HepG2 (cell line): ENCODE data around the gene RTN4. TPM values are rescaled to one million over a fixed set of nuclear protein-coding genes. Genes with fewer than 3 reads are reported as not detected.
A peak's percentile ranks its signal among the peaks of the same experiment; 100 is the strongest.

Experiments used
- AKAP8 ChIP-seq: sonication (generic); formaldehyde crosslinking; IDR thresholded peaks from 2 replicates; pipeline ENCODE4 v1.5.1; 2020; ENCODE audit warnings: mild to moderate bottlenecking, missing genetic modification reagents
- ARID5B ChIP-seq: IDR thresholded peaks from 2 replicates; pipeline ENCODE4 v1.4.0; 2020; ENCODE audit warnings: mild to moderate bottlenecking, missing genetic modification reagents
- EZH2 ChIP-seq: conservative IDR thresholded peaks from 2 replicates; pipeline ENCODE4 v1.6.1; 2012; ENCODE audit warnings: mild to moderate bottlenecking, low read depth, low read length, moderate library complexity
- KDM1A ChIP-seq: IDR thresholded peaks from 2 replicates; pipeline ENCODE4 v1.6.1; 2016; ENCODE audit warnings: missing compliant biosample characterization
- NFE2L2 ChIP-seq: fragments of 150-350 bp; IDR thresholded peaks from 2 replicates; pipeline ENCODE4 v1.6.1; 2014; ENCODE audit warnings: low read length
- PCBP2 ChIP-seq: fragments of 200-400 bp; formaldehyde crosslinking; optimal IDR thresholded peaks from 2 replicates; pipeline ENCODE3; 2018; ENCODE audit warnings: low read length, low read depth; ENCODE audit not compliant: poor library complexity, severe bottlenecking
- SP140L ChIP-seq: sonication (generic); formaldehyde crosslinking; IDR thresholded peaks from 2 replicates; pipeline ENCODE4 v1.4.0; 2020; ENCODE audit warnings: missing genetic modification reagents, borderline replicate concordance
- ZFP90 ChIP-seq: sonication (generic); formaldehyde crosslinking; IDR thresholded peaks from 2 replicates; pipeline ENCODE4 v1.8.0; 2022; ENCODE audit warnings: missing genetic modification reagents, mild to moderate bottlenecking, inconsistent platforms, borderline replicate concordance
- ZFX ChIP-seq: sonication (generic); formaldehyde crosslinking; IDR thresholded peaks from 2 replicates; pipeline ENCODE4 v1.4.0; 2020; ENCODE audit warnings: mild to moderate bottlenecking, low read depth, missing genetic modification reagents, moderate library complexity
- ZNF275 ChIP-seq: sonication (generic); formaldehyde crosslinking; IDR thresholded peaks from 2 replicates; pipeline ENCODE4 v1.8.0; 2022; ENCODE audit warnings: missing genetic modification reagents, mild to moderate bottlenecking, inconsistent platforms, borderline replicate concordance
- ZNF350 ChIP-seq: sonication (generic); formaldehyde crosslinking; IDR thresholded peaks from 2 replicates; pipeline ENCODE4 v1.4.0; 2020; ENCODE audit warnings: mild to moderate bottlenecking, low read depth, missing genetic modification reagents, borderline replicate concordance
- ZNF354B ChIP-seq: sonication (generic); formaldehyde crosslinking; IDR thresholded peaks from 2 replicates; pipeline ENCODE4 v1.8.0; 2022; ENCODE audit warnings: mild to moderate bottlenecking, missing genetic modification reagents
- ZNF430 ChIP-seq: sonication (generic); formaldehyde crosslinking; IDR thresholded peaks from 2 replicates; pipeline ENCODE4 v1.9.0; 2021; ENCODE audit warnings: mild to moderate bottlenecking, missing genetic modification reagents
- ZNF563 ChIP-seq: sonication (generic); formaldehyde crosslinking; IDR thresholded peaks from 2 replicates; pipeline ENCODE4 v1.8.0; 2022; ENCODE audit warnings: mild to moderate bottlenecking, moderate library complexity, missing genetic modification reagents
- ZNF574 ChIP-seq: sonication (generic); formaldehyde crosslinking; IDR thresholded peaks from 2 replicates; pipeline ENCODE4 v1.4.0; 2020; ENCODE audit warnings: missing genetic modification reagents
- ZNF75D ChIP-seq: sonication (generic); formaldehyde crosslinking; IDR thresholded peaks from 2 replicates; pipeline ENCODE4 v1.8.1; 2023; ENCODE audit warnings: missing genetic modification reagents, mild to moderate bottlenecking, borderline replicate concordance
- ZNF777 ChIP-seq: sonication (generic); formaldehyde crosslinking; IDR thresholded peaks from 2 replicates; pipeline ENCODE4 v1.4.0; 2020; ENCODE audit warnings: missing genetic modification reagents
- ZNF841 ChIP-seq: sonication (generic); formaldehyde crosslinking; IDR thresholded peaks from 2 replicates; pipeline ENCODE4 v1.8.1; 2023; ENCODE audit warnings: missing genetic modification reagents, borderline replicate concordance
- ZSCAN9 ChIP-seq: IDR thresholded peaks from 2 replicates; pipeline ENCODE4 v1.6.1; 2016; ENCODE audit warnings: borderline replicate concordance
- polyA plus RNA-seq, 8 experiments: library from polyadenylated mRNA; depleted of rRNA in 3 of 8; stranded (reverse) in 7 of 8; unstranded in 1 of 8; fragments of >200 nt; fragmentation: Illumina TruSeq in 4 of 8; extraction: Trizol in 4 of 8; gene quantifications; 2 replicates each; pipeline versions ENCODE4 v1.2.1 to v1.2.3, GENCODE V29; 2011 to 2016; ENCODE audit warnings: low read depth in 4 of 8, missing spikeins in 1 of 8, mixed read lengths in 1 of 8; ENCODE audit not compliant: insufficient read depth in 1 of 8
- total RNA-seq, 5 experiments: library from RNA; depleted of rRNA; stranded (reverse); fragments of >200 nt; fragmentation: Illumina TruSeq; extraction: Trizol; gene quantifications; 2 replicates each; pipeline ENCODE4 v1.2.3, GENCODE V29; 2016; ENCODE audit warnings: low read depth in 1 of 5

Gene RTN4
- total and polyA plus RNA-seq, 2 of the 13 experiments (the other 11 are each of a cell fraction or from before 2014, with no cell fraction given) = 98.4 to 133 TPM

GRCh38 chr2:55049043-55049820 is 1.0 kb downstream of the RTN4 start (continued):
- no peak for TF ChIP-seq SP140L (CRISPR knock-in tag)
- peak; percentile 80; the same call in 1 of the 2 replicates for TF ChIP-seq ZNF350 (CRISPR knock-in tag)
- peak; percentile 84; the same call in 1 of the 2 replicates for TF ChIP-seq KDM1A (CRISPR knock-in tag)
- TF ChIP-seq AKAP8 (CRISPR knock-in tag) = peak; percentile 82; the same call in 1 of the 2 replicates
- TF ChIP-seq ZNF430 (CRISPR knock-in tag) = peak; percentile 62; the same call in 1 of the 2 replicates
- TF ChIP-seq ZNF275 = peak; percentile 88
- peak; percentile 73 for TF ChIP-seq ZNF777 (CRISPR knock-in tag)
- TF ChIP-seq ZNF354B = peak; percentile 67; the same call in 1 of the 2 replicates
- peak; percentile 88 for TF ChIP-seq ZFX (CRISPR knock-in tag)
- no peak for TF ChIP-seq ZSCAN9 (CRISPR knock-in tag)
- TF ChIP-seq ARID5B (CRISPR knock-in tag) = peak; percentile 73
- TF ChIP-seq ZNF75D = no peak
- no peak for TF ChIP-seq EZH2
- TF ChIP-seq ZNF841 (CRISPR knock-in tag) = no peak
- peak; percentile 79 for TF ChIP-seq PCBP2
- TF ChIP-seq ZNF563 = peak; percentile 73
- no peak for TF ChIP-seq NFE2L2
- TF ChIP-seq ZFP90 (CRISPR knock-in tag) = peak; percentile 84
- peak; percentile 88 for TF ChIP-seq ZNF574 (CRISPR knock-in tag)
